Measurements from ENCODE around the gene PSMB7.

DNA sequence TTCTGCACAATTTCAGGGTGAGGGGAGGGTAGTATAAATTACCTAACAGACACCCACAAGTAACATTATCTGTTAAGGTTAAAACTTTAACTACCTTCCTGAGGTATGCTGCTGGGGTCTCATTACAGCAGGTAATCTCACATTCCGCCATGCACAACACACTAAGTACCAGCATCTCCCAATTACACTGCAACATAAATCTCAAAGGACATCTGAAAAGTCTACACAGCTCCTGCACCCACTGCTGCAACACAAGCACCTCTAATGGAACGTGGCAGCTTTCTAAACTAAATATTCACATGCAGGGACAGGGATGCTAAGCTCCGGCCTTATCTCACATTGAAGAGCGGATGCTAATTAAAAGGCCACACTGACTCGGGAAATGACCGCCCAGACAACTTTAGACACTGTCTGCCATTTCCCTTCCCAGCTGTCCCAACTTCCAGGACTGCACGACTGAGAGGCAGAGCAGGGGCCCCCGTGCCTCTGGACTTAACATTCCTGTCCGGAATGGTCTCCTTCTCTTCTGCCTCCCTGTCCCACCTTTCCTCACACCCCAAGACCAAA is 45.9 kb downstream of the PSMB7 start:
- TF ChIP-seq, protein P1, sequence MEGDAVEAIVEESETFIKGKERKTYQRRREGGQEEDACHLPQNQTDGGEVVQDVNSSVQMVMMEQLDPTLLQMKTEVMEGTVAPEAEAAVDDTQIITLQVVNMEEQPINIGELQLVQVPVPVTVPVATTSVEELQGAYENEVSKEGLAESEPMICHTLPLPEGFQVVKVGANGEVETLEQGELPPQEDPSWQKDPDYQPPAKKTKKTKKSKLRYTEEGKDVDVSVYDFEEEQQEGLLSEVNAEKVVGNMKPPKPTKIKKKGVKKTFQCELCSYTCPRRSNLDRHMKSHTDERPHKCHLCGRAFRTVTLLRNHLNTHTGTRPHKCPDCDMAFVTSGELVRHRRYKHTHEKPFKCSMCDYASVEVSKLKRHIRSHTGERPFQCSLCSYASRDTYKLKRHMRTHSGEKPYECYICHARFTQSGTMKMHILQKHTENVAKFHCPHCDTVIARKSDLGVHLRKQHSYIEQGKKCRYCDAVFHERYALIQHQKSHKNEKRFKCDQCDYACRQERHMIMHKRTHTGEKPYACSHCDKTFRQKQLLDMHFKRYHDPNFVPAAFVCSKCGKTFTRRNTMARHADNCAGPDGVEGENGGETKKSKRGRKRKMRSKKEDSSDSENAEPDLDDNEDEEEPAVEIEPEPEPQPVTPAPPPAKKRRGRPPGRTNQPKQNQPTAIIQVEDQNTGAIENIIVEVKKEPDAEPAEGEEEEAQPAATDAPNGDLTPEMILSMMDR (conservative IDR thresholded peaks at IDR 0.05), result no peak
- no peak for TF ChIP-seq ZFX (IDR thresholded peaks at IDR 0.05)
